ENCODE data around the gene MADD.

Gene MADD

GRCh38 chr11:47376525-47377371 lies 106.8 kb downstream of the MADD start:
- H3K4me3 Mint-ChIP-seq = no peak overlapping the region
- DNase-seq = no peak
- H3K27me3 Mint-ChIP-seq (ENCODE audit: low read depth, poor library complexity) = no peaks in the 10 kb centered on the region
- no peaks in the 10 kb centered on the region for H3K9me3 Mint-ChIP-seq
- H3K4me1 Mint-ChIP-seq = peaks cover 28% of the 10 kb centered on the region
- H3K27ac Mint-ChIP-seq = no peak overlapping the region
- no peak for TF ChIP-seq CTCF (IDR thresholded peaks at IDR 0.05)
- H3K36me3 Mint-ChIP-seq (ENCODE audit: low read depth) = no peaks in the 10 kb centered on the region

DNA sequence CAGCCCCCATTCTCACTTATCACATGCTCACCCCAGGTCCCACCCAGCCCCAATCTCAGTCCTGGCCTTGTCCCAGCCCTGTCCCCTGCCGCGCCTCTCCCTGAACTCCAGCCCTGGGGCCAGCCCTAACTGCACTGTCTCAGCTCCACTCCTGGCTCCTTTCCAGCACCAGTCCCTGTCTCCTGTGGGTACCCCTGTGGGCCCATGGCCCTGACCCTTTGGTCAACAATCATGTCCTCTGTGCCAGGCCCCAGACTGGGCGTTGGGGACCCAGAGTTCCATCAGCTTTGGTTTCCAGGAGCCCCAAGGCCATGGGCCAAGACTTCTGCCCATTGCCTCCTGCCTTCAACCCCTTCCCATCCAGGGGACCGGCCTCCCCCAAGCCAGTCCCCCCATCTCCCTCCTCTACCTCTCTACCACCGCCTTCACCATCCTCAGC lies 107.7 kb downstream of the MADD start:
- Mint-ChIP-seq H3K27me3 (ENCODE audit: low read depth, poor library complexity) (no peaks in the 10 kb centered on the region), H3K4me3 (no peak overlapping the region), H3K4me1 (peaks cover 28% of the 10 kb centered on the region), H3K36me3 (ENCODE audit: low read depth) (no peaks in the 10 kb centered on the region), H3K27ac (peak overlapping the region; percentile 57), H3K9me3 (no peaks in the 10 kb centered on the region)
- no peak for DNase-seq
- no peak for TF ChIP-seq CTCF (IDR thresholded peaks at IDR 0.05)

GRCh38 chr11:47378010-47378835 lies 108.3 kb downstream of the MADD start, which contains the start of gene SPI1:
Gene SPI1, minus strand, starts transcription at chr11:47378547. Its CDS starts 194 bp downstream, at chr11:47378353.
- H3K36me3 Mint-ChIP-seq (ENCODE audit: low read depth) = no peaks in the 10 kb centered on the region
- no peak within 1 kb of the TSS for H3K4me3 Mint-ChIP-seq
- H3K4me1 Mint-ChIP-seq = peaks cover 31% of the 10 kb centered on the region
- peak within 1 kb of the TSS; percentile 57 for H3K27ac Mint-ChIP-seq
- peak; percentile 46 for DNase-seq
- no peak for TF ChIP-seq CTCF (IDR thresholded peaks at IDR 0.05)
- peaks cover under 1% of the 10 kb centered on the region for H3K9me3 Mint-ChIP-seq
- peaks cover 6% of the 10 kb centered on the region for H3K27me3 Mint-ChIP-seq (ENCODE audit: low read depth, poor library complexity)

DNA sequence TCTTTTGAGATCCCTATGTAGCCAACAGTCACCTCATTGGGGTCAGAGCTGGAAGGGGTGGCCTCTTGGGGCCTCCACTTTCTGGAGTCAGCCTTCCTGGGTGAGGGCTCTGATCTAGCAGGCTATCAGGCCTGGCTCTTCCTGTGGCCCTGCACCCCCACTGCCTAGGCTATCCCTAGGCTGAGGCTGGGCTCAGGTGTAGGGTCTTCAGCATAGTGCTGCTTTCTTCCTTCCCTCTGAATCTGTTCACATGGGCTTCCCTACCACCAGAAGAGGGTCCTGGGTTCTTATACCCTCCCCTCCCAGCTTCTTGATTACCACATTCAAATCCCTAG lies 108.9 kb downstream of the MADD start:
- H3K9me3 Mint-ChIP-seq = peaks cover 4% of the 10 kb centered on the region
- no peak overlapping the region for H3K4me3 Mint-ChIP-seq
- H3K4me1 Mint-ChIP-seq = peaks cover 35% of the 10 kb centered on the region
- TF ChIP-seq CTCF (IDR thresholded peaks at IDR 0.05) = no peak
- no peak overlapping the region for H3K27ac Mint-ChIP-seq
- no peaks in the 10 kb centered on the region for H3K36me3 Mint-ChIP-seq (ENCODE audit: low read depth)
- peaks cover 6% of the 10 kb centered on the region for H3K27me3 Mint-ChIP-seq (ENCODE audit: low read depth, poor library complexity)
- DNase-seq = no peak

DNA sequence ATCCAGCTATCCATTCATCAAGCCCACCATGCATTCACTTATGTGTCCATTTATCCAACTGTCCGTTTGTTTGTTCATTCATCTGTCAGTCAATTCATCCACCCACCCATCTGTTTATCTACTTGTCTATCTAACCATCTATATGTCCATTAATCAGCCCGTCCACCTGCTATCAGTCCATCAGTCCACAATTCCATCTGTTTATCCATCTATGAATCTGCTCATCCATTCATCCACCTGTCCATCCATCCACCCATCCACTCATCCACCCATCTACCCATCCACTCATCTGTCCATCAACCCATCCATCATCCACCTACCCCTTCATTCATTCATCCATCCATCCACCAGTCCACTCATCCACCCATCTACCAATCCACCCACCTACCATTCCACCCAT lies 109.4 kb downstream of the MADD start:
- Mint-ChIP-seq H3K36me3 (ENCODE audit: low read depth) (no peaks in the 10 kb centered on the region), H3K27ac (no peak overlapping the region), H3K9me3 (peaks cover 4% of the 10 kb centered on the region), H3K4me1 (peaks cover 35% of the 10 kb centered on the region), H3K4me3 (no peak overlapping the region), H3K27me3 (ENCODE audit: low read depth, poor library complexity) (peaks cover 6% of the 10 kb centered on the region)
- DNase-seq = no peak
- TF ChIP-seq CTCF (IDR thresholded peaks at IDR 0.05) = no peak

Data from nephron progenitor cell (in vitro differentiated cells).